Sigmoid colon (tissue), 7 donors: Measurements from ENCODE around the gene SMYD3. TPM values are rescaled to one million over a fixed set of nuclear protein-coding genes. Genes with fewer than 3 reads are reported as not detected.
"Not testable (repeated sequence)": the region's sequence is repeated elsewhere in the genome, so short reads cannot be mapped to it uniquely, and the experiment has no call there.

ENCODE experiments used
- DNase-seq: peaks from one replicate; pipeline ENCODE4 v3.0.0-alpha.2; 2019
- H3K27ac ChIP-seq, 4 donors: fragments of 200-600 bp; sonication (generic); one replicate each; pipeline ENCODE4 v1.5.1; 2016 to 2019; ENCODE audit warnings: mild to moderate bottlenecking in 1 of 4
- H3K27me3 ChIP-seq, 3 donors: fragments of 200-600 bp; sonication (generic); one replicate each; pipeline ENCODE4 v1.5.1; 2019; ENCODE audit warnings: mild to moderate bottlenecking in 1 of 3
- H3K36me3 ChIP-seq, 4 donors: fragments of 200-600 bp; sonication (generic); one replicate each; pipeline ENCODE4 v1.5.1; 2016 to 2019
- H3K4me1 ChIP-seq, 4 donors: fragments of 200-600 bp; sonication (generic); one replicate each; pipeline ENCODE4 v1.5.1; 2017 to 2019
- H3K4me3 ChIP-seq, 4 donors: fragments of 200-600 bp; sonication (generic); one replicate each; pipeline ENCODE4 v1.5.1; 2017 to 2019; ENCODE audit warnings: mild to moderate bottlenecking in 2 of 4, moderate library complexity in 1 of 4
- H3K9me3 ChIP-seq, 4 donors: fragments of 200-600 bp in 3 of 4; sonication (generic) in 3 of 4; one replicate each; pipeline versions ENCODE4 v1.5.1 to v1.6.1; 2013 to 2019
- CTCF ChIP-seq, 4 experiments: fragments of 450-650 bp in 3 of 4; fragments of 200-600 bp in 1 of 4; IDR thresholded peaks; one replicate each; pipeline ENCODE4 v1.5.1; 2016 to 2019; ENCODE audit warnings: antibody characterized with exemption in 4 of 4, mild to moderate bottlenecking in 3 of 4, moderate library complexity in 2 of 4
- EP300 ChIP-seq, 4 donors: sonication (generic); formaldehyde crosslinking; IDR thresholded peaks; one replicate each; pipeline ENCODE4 v1.6.1; 2017; ENCODE audit warnings: antibody characterized with exemption in 4 of 4
- POLR2A ChIP-seq, 2 donors: fragments of 450-650 bp; IDR thresholded peaks; one replicate each; pipeline ENCODE4 v1.6.1; 2016; ENCODE audit warnings: antibody characterized with exemption in 2 of 2, mild to moderate bottlenecking in 2 of 2, moderate library complexity in 2 of 2
- POLR2AphosphoS5 ChIP-seq, 4 donors: sonication (generic); formaldehyde crosslinking; IDR thresholded peaks; one replicate each; pipeline ENCODE4 v1.6.1; 2017; ENCODE audit warnings: antibody characterized with exemption in 4 of 4
- WGBS, 2 donors: extraction: QIAGEN DNeasy Blood & Tissue Kit; methylation state at CpG; one replicate each; pipeline ENCODE4 v1.1.7; 2013; 5-methylcytosine and 5-hydroxymethylcytosine counted together
- intact Hi-C: fragments of 100-400 bp; cut with DNase I; formaldehyde crosslinking; loops from one replicate; pipeline ENCODE4 v1.15.1; 2023
- polyA plus RNA-seq, 3 donors: library from polyadenylated mRNA; stranded (reverse); fragments of 200-250 nt; gene quantifications; one replicate each; pipeline ENCODE4 v1.2.3, GENCODE V29; 2013
- total RNA-seq, 4 donors: library from RNA; depleted of rRNA; stranded (reverse); fragments of >200 nt; gene quantifications; one replicate each; pipeline ENCODE4 v1.1.0, GENCODE V29; 2016
- donor health status: healthy with polysubstance abuse.
- donor health status: Bipolar disorder and iron deficiency.
- donor health status: healthy.

The SMYD3 gene
- total and polyA plus RNA-seq, 7 donors = 8.7 to 23.8 (median 17.1) TPM

- TF ChIP-seq EP300 (IDR thresholded peaks at IDR 0.05) (no peak), POLR2A (IDR thresholded peaks at IDR 0.05) (no peak), CTCF (IDR thresholded peaks at IDR 0.05) (no peak), POLR2AphosphoS5 (IDR thresholded peaks at IDR 0.05) (no peak)
- Histone ChIP-seq H3K4me1 (no peaks in the 10 kb centered on the region), H3K27ac (no peak overlapping the region), H3K9me3 (no peaks in the 10 kb centered on the region), H3K36me3 (no peaks in the 10 kb centered on the region), H3K4me3 (no peak overlapping the region), H3K27me3 (no peaks in the 10 kb centered on the region)
- intact Hi-C loops = no loop called here
- no peak for DNase-seq
- 85 to 95% methylated on average over 6 of the region's 6 CpGs for WGBS, 2 donors
Observed at GRCh38 chr1:246364415-246364941, 142.6 kb downstream of the SMYD3 start.

GRCh38 chr1:246357014-246357598 lies 150.0 kb downstream of the SMYD3 start:
- WGBS, 2 donors = 86 to 92% methylated on average over 3 of the region's 3 CpGs
- intact Hi-C loops, DNase-seq, H3K4me1 ChIP-seq, H3K27me3 ChIP-seq, H3K27ac ChIP-seq, H3K4me3 ChIP-seq, H3K36me3 ChIP-seq, H3K9me3 ChIP-seq: not testable (repeated sequence)

GRCh38 chr1:246355411-246356230 lies 151.5 kb downstream of the SMYD3 start:
- intact Hi-C loops = no loop called here
- no peak for DNase-seq
- H3K27ac ChIP-seq = no peak overlapping the region
- no peak overlapping the region for H3K4me3 ChIP-seq
- 93% methylated on average over 8 of the region's 8 CpGs for WGBS, 2 donors
- H3K36me3 ChIP-seq = no peaks in the 10 kb centered on the region
- no peaks in the 10 kb centered on the region for H3K4me1 ChIP-seq
- no peak for TF ChIP-seq POLR2A (IDR thresholded peaks at IDR 0.05)
- TF ChIP-seq EP300 (IDR thresholded peaks at IDR 0.05) = no peak
- TF ChIP-seq POLR2AphosphoS5 (IDR thresholded peaks at IDR 0.05) = no peak
- TF ChIP-seq CTCF (IDR thresholded peaks at IDR 0.05) = no peak
- H3K9me3 ChIP-seq = peaks cover 0 to 5% (median 0%) of the 10 kb centered on the region in 4 donors
- H3K27me3 ChIP-seq = no peaks in the 10 kb centered on the region

- 91 to 93% methylated on average over 5 of the region's 5 CpGs for WGBS, 2 donors
- Histone ChIP-seq H3K9me3 (no peaks in the 10 kb centered on the region), H3K4me1 (no peaks in the 10 kb centered on the region), H3K27ac (no peak overlapping the region), H3K27me3 (no peaks in the 10 kb centered on the region), H3K36me3 (no peaks in the 10 kb centered on the region), H3K4me3 (no peak overlapping the region)
- TF ChIP-seq EP300 (IDR thresholded peaks at IDR 0.05) (no peak), POLR2A (IDR thresholded peaks at IDR 0.05) (no peak), CTCF (IDR thresholded peaks at IDR 0.05) (no peak), POLR2AphosphoS5 (IDR thresholded peaks at IDR 0.05) (no peak)
- intact Hi-C loops = no loop called here
- no peak for DNase-seq
Observed at GRCh38 chr1:246351721-246352120, 155.4 kb downstream of the SMYD3 start.

- Histone ChIP-seq H3K4me3 (no peak overlapping the region), H3K27me3 (no peaks in the 10 kb centered on the region), H3K4me1 (no peaks in the 10 kb centered on the region), H3K36me3 (no peaks in the 10 kb centered on the region), H3K27ac (no peak overlapping the region), H3K9me3 (no peaks in the 10 kb centered on the region)
- 83 to 86% methylated on average over 6 of the region's 6 CpGs for WGBS, 2 donors
- TF ChIP-seq EP300 (IDR thresholded peaks at IDR 0.05) (no peak), POLR2A (IDR thresholded peaks at IDR 0.05) (no peak), POLR2AphosphoS5 (IDR thresholded peaks at IDR 0.05) (no peak), CTCF (IDR thresholded peaks at IDR 0.05) (no peak)
- intact Hi-C loops = no loop called here
- no peak for DNase-seq
Observed at GRCh38 chr1:246350745-246351144, 156.3 kb downstream of the SMYD3 start.
